Vagina (tissue), 2 donors: Measurements from ENCODE around the gene DDX23.

Source experiments
- CTCF ChIP-seq, 3 experiments: fragments of 450-650 bp in 2 of 3; fragments of 200-600 bp in 1 of 3; sonication (generic) in 1 of 3; IDR thresholded peaks; one replicate each; pipeline ENCODE4 v1.5.1; 2017 to 2019; ENCODE audit warnings: antibody characterized with exemption in 3 of 3, mild to moderate bottlenecking in 2 of 3, moderate library complexity in 2 of 3
- POLR2A ChIP-seq, 2 donors: fragments of 450-650 bp; IDR thresholded peaks; one replicate each; pipeline ENCODE4 v1.6.1; 2017; ENCODE audit warnings: antibody characterized with exemption in 2 of 2, mild to moderate bottlenecking in 2 of 2, moderate library complexity in 2 of 2
- POLR2AphosphoS5 ChIP-seq, 2 donors: sonication (generic); formaldehyde crosslinking; IDR thresholded peaks; one replicate each; pipeline ENCODE4 v1.9.0; 2017; ENCODE audit warnings: antibody characterized with exemption in 2 of 2, mild to moderate bottlenecking in 2 of 2, low read depth in 1 of 2; ENCODE audit not compliant: insufficient read depth in 1 of 2

GRCh38 chr12:48901278-48901677 lies 49.3 kb upstream of the DDX23 start:
- TF ChIP-seq CTCF (IDR thresholded peaks at IDR 0.05), result no peak
- TF ChIP-seq POLR2A (IDR thresholded peaks at IDR 0.05), result no peak
- no peak for TF ChIP-seq POLR2AphosphoS5 (IDR thresholded peaks at IDR 0.05; ENCODE audit: insufficient read depth in 1 of 2, low read depth in 1 of 2)
